ENCODE measurements around the gene CELSR1. TPM values are rescaled to one million over a fixed set of nuclear protein-coding genes. Genes with fewer than 3 reads are reported as not detected.

CELSR1 gene
- total RNA-seq, 1 donor, result 1.1 TPM

GRCh38 chr22:46387748-46388147, 149.7 kb downstream of the CELSR1 start:
- H3K4me3 ChIP-seq (ENCODE audit: low read depth, low read length), result no peak overlapping the region
- DNase-seq (ENCODE audit: low read depth), result no peak
- no peak for TF ChIP-seq CTCF (IDR thresholded peaks at IDR 0.05; ENCODE audit: insufficient read depth, low read length)

GRCh38 chr22:46386312-46386711, 151.1 kb downstream of the CELSR1 start:
- no peak overlapping the region for H3K4me3 ChIP-seq (ENCODE audit: low read depth, low read length)
- peak; percentile 12 for TF ChIP-seq CTCF (IDR thresholded peaks at IDR 0.05; ENCODE audit: insufficient read depth, low read length)
- DNase-seq (ENCODE audit: low read depth), result no peak

- TF ChIP-seq CTCF (IDR thresholded peaks at IDR 0.05; ENCODE audit: insufficient read depth, low read length), result no peak
- H3K4me3 ChIP-seq (ENCODE audit: low read depth, low read length), result no peak overlapping the region
- no peak for DNase-seq (ENCODE audit: low read depth)
These were observed 154.9 kb downstream of the CELSR1 start for GRCh38 chr22:46382524-46382923.

- H3K4me3 ChIP-seq (ENCODE audit: low read depth, low read length), result no peak overlapping the region
- TF ChIP-seq CTCF (IDR thresholded peaks at IDR 0.05; ENCODE audit: insufficient read depth, low read length), result no peak
- no peak for DNase-seq (ENCODE audit: low read depth)
These were observed 155.7 kb downstream of the CELSR1 start for GRCh38 chr22:46381731-46382130.

- peak; percentile 16 for DNase-seq (ENCODE audit: low read depth)
- TF ChIP-seq CTCF (IDR thresholded peaks at IDR 0.05; ENCODE audit: insufficient read depth, low read length), result no peak
- no peak overlapping the region for H3K4me3 ChIP-seq (ENCODE audit: low read depth, low read length)
These were observed 156.3 kb downstream of the CELSR1 start for GRCh38 chr22:46381142-46381541.

- DNase-seq (ENCODE audit: low read depth), result no peak
- TF ChIP-seq CTCF (IDR thresholded peaks at IDR 0.05; ENCODE audit: insufficient read depth, low read length), result no peak
- H3K4me3 ChIP-seq (ENCODE audit: low read depth, low read length), result no peak overlapping the region
These were observed 156.8 kb downstream of the CELSR1 start for GRCh38 chr22:46380581-46380980.

- no peak for TF ChIP-seq CTCF (IDR thresholded peaks at IDR 0.05; ENCODE audit: insufficient read depth, low read length)
- H3K4me3 ChIP-seq (ENCODE audit: low read depth, low read length), result no peak overlapping the region
These were observed 157.4 kb downstream of the CELSR1 start for GRCh38 chr22:46380069-46380468.

More at GRCh38 chr22:46380069-46380468, 157.4 kb downstream of the CELSR1 start:
- no peak for DNase-seq (ENCODE audit: low read depth)
